Coronary artery (tissue), 2 donors: Measurements from ENCODE around the gene GRIK4.

Experiments
- DNase-seq: peaks from one replicate; pipeline ENCODE4 v3.0.0-alpha.2; 2017; ENCODE audit warnings: low spot score
- H3K27ac ChIP-seq, 2 donors: fragments of 200-600 bp; sonication (generic); one replicate each; pipeline ENCODE4 v1.5.1; 2016 to 2019
- H3K4me3 ChIP-seq: fragments of 200-600 bp; sonication (generic); 2 replicates; pipeline ENCODE4 v1.5.1; 2016; ENCODE audit warnings: mild to moderate bottlenecking, moderate library complexity
- CTCF ChIP-seq: fragments of 200-600 bp; sonication (generic); IDR thresholded peaks from one replicate; pipeline ENCODE4 v1.5.1; 2019; ENCODE audit warnings: antibody characterized with exemption

The GRIK4 gene

GRCh38 chr11:120573756-120574354, 62.3 kb downstream of the GRIK4 start:
- TF ChIP-seq CTCF, result no peak
- no peak for DNase-seq
- H3K27ac ChIP-seq, result no peak overlapping the region
- no peak overlapping the region for H3K4me3 ChIP-seq

DNA sequence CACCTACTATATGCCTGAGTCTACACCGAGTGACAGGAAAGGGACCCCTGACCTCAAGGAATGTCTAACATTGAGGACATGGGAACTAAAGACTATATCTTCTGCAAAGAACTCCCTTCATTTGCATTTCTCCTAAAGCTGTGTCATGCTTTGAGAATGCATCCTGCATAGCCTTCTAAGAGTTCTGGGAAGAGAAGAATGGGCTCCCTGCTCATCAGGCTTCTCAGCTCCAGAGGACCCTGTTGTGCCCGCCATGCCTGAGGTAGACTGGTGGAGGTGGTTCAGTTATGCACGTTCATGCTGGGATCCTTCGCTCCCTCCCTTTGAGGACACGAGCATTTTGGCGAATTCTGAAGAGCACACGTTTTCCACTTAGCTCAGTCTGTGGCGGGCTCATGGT, 63.3 kb downstream of the GRIK4 start:
- TF ChIP-seq CTCF, result no peak
- H3K4me3 ChIP-seq, result no peak overlapping the region
- DNase-seq, result no peak
- H3K27ac ChIP-seq, result no peak overlapping the region

- Histone ChIP-seq H3K4me3 (no peak overlapping the region), H3K27ac (no peak overlapping the region)
- DNase-seq, result no peak
- no peak for TF ChIP-seq CTCF
These were observed 63.9 kb downstream of the GRIK4 start for GRCh38 chr11:120575461-120575860.

DNA sequence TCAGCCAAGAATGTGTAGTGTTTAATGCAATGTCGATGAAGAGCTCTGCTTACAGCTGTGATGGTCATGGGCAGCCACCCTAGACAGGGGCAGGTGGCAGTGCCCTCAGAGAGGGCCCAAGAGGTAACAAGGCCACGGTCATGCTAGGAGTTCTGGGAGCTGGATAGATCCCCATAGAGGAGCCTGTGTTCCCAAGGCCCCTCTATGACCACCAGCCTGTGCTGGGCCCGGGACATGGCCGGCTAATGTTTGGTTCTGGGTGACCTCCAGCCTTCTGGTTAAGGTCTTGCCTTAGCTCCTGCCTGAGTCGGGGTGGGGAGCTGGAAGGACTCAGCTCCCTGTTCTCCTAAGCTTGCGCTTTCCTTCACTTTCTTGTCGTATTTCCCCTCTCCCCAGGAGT, 65.1 kb downstream of the GRIK4 start:
- TF ChIP-seq CTCF, result no peak
- Histone ChIP-seq H3K4me3 (no peak overlapping the region), H3K27ac (no peak overlapping the region)
- no peak for DNase-seq

DNA sequence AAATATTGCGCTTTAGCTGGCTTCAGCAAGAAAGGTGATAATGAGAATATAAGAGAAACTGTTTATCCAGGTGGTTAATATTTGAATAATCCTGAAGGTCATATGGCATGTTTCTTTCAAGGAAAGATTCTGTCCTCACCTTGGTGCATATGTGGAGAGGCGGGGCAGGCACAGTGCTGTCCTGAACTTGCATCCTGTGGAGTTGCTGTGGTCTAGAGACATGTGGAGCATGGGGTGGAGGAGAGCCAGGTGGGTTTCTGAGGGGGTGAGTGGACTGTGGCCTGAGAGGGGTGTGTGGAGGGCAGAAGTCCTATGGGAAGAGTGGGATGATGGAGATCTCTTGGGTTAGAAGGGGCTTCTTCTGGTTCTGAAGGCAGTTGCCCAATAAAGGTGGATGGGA, 65.5 kb downstream of the GRIK4 start:
- Histone ChIP-seq H3K4me3 (no peak overlapping the region), H3K27ac (no peak overlapping the region)
- TF ChIP-seq CTCF, result no peak
- no peak for DNase-seq

GRCh38 chr11:120577624-120578363, 66.2 kb downstream of the GRIK4 start:
- no peak overlapping the region for H3K27ac ChIP-seq
- DNase-seq, result no peak
- H3K4me3 ChIP-seq, result no peak overlapping the region
- no peak for TF ChIP-seq CTCF

DNA sequence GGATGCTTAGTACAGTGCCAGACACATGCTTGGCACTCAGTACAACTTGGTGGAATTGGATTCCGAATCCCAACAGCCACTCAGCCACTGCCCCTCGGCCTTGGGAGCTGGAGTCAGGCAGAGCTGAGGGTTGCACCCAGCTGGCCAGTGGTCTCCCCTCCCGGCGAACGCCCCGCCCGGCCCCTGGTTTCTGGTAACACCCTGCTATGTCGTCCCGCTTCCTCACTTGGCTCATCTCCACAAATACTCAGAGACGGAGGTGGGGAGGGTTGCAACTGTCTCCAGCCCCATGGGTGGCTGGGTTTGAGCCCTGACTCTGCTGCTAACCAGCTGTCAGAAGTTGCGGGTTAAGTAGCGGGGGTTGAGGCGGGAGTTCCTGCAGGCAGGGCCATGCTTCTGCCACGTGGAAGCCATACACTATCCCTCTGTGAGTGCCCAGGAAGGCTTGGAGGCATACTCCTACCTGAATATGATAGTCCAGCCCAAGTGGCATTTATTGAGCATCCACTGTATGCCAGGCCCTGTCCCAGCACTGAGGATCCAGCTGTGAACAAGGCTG, 67.1 kb downstream of the GRIK4 start:
- DNase-seq, result no peak
- no peak overlapping the region for H3K4me3 ChIP-seq
- no peak for TF ChIP-seq CTCF
- H3K27ac ChIP-seq, result no peak overlapping the region
